ENCODE data around the gene CCND1. TPM values are rescaled to one million over a fixed set of nuclear protein-coding genes. Genes with fewer than 3 reads are reported as not detected.

Gene CCND1
- total and polyA plus RNA-seq, 9 of the 15 experiments (the other 6 are each of a cell fraction or from before 2014, with no cell fraction given): 0.04 to 23.3 (median 3.8) TPM

- H3K4me2 ChIP-seq (ENCODE audit: insufficient read depth, low read length): no peak overlapping the region
- in situ Hi-C loops (cut with MboI) (no loop called here), intact Hi-C loops (cut with micrococcal nuclease) (no loop called here)
- 89% methylated on average over 22 of the region's 63 CpGs for WGBS (ENCODE audit: insufficient coverage, low coverage, missing lambda C conversion rate)
- H3K4me1 ChIP-seq (replicated peaks in 1 of 2; ENCODE audit: control insufficient read depth in 2 of 2, insufficient read depth in 2 of 2, low read length in 2 of 2): peaks cover 4 to 33% of the 10 kb centered on the region in 2 experiments; a peak in 3 of 5 replicates
- no peak overlapping the region for H3K9ac ChIP-seq (ENCODE audit: insufficient read depth in 1 of 2, low read depth in 2 of 2, low read length in 2 of 2)
- no peaks in the 10 kb centered on the region; the same call in 1 of the 2 replicates for H4K20me1 ChIP-seq (replicated peaks; ENCODE audit: control insufficient read depth, insufficient read depth, low read length)
- H3K9me1 ChIP-seq (ENCODE audit: control insufficient read depth, insufficient read depth, low read length): no peaks in the 10 kb centered on the region
- H3K4me3 ChIP-seq: no peak overlapping the region
- DNase-seq (ENCODE audit: extremely low read depth in 1 of 4, low spot score in 3 of 4): no peak
- BruUV-seq (replicated peaks): no TSS peak
- H3K27ac ChIP-seq (ENCODE audit: extremely low read depth, low read depth, low read length): no peak overlapping the region
- H3K79me2 ChIP-seq (ENCODE audit: control insufficient read depth, insufficient read depth, low read length): peaks cover 4% of the 10 kb centered on the region; the same call in 1 of the 3 replicates
- FAIRE-seq: no peak
- peaks cover 18 to 24% of the 10 kb centered on the region in 2 experiments for H3K27me3 ChIP-seq (ENCODE audit: control insufficient read depth in 2 of 2, insufficient read depth in 2 of 2, low read length in 2 of 2)
- ChIA-PET CTCF (ENCODE audit: low intra/inter-chr PET ratio) (no interaction called here), POLR2A (interaction anchor here (0.6 kb wide), 1 partner anchor 93 kb away, joined by 4 read pairs; no protein-coding TSS in a partner anchor)
- no peak overlapping the region for H2AFZ ChIP-seq (ENCODE audit: low read depth, low read length)
- H3K9me3 ChIP-seq (replicated peaks; ENCODE audit: control insufficient read depth, insufficient read depth, low read depth, low read length): no peaks in the 10 kb centered on the region
- no peak for ATAC-seq
- H3K36me3 ChIP-seq (ENCODE audit: control insufficient read depth, insufficient read depth, low read length): no peaks in the 10 kb centered on the region
- TF ChIP-seq PHF8 (IDR thresholded peaks at IDR 0.05; ENCODE audit: borderline replicate concordance, low read length) (no peak), SRSF7 (optimal IDR thresholded peaks at IDR 0.05; ENCODE audit: low read depth, low read length) (no peak), KAT7 (CRISPR knock-in tag; IDR thresholded peaks at IDR 0.05; ENCODE audit: borderline replicate concordance) (no peak), MBD2 (IDR thresholded peaks at IDR 0.05; ENCODE audit: borderline replicate concordance, low read depth) (no peak), TEAD4 (IDR thresholded peaks at IDR 0.05; ENCODE audit: low read length) (no peak), TEAD4 (CRISPR knock-in tag; IDR thresholded peaks at IDR 0.05; ENCODE audit: borderline replicate concordance) (no peak), NFATC3 (IDR thresholded peaks at IDR 0.05) (no peak), ZNF274 (IDR thresholded peaks at IDR 0.05; ENCODE audit: borderline replicate concordance, low read depth, low read length) (no peak), ETS1 (conservative IDR thresholded peaks at IDR 0.05; ENCODE audit: control insufficient read depth, low read depth, low read length) (no peak), ZMIZ1 (IDR thresholded peaks at IDR 0.05; ENCODE audit: low read depth in 2 of 2, low read length in 2 of 2) (no peak), ZNF707 (CRISPR knock-in tag; conservative IDR thresholded peaks at IDR 0.05) (no peak), ZNF3 (CRISPR knock-in tag; IDR thresholded peaks at IDR 0.05) (no peak), SP2 (IDR thresholded peaks at IDR 0.05; ENCODE audit: extremely low read depth, low read depth, low read length, poor library complexity, severe bottlenecking) (no peak), MITF (IDR thresholded peaks at IDR 0.05) (no peak), DMBX1 (CRISPR knock-in tag; IDR thresholded peaks at IDR 0.05; ENCODE audit: borderline replicate concordance) (no peak)
Observed at GRCh38 chr11:69636512-69637197, 4.3 kb upstream of the CCND1 start.
